ENCODE results near the gene RIC8B. TPM values are rescaled to one million over a fixed set of nuclear protein-coding genes. Genes with fewer than 3 reads are reported as not detected.
A peak's percentile ranks its signal among the peaks of the same experiment; 100 is the strongest.
"Not testable (repeated sequence)": the region's sequence is repeated elsewhere in the genome, so short reads cannot be mapped to it uniquely, and the experiment has no call there.

Gene RIC8B
- total RNA-seq, 1 donor from 2014 or later, result 25.4 TPM

GRCh38 chr12:106913456-106913855 lies 139.0 kb downstream of the RIC8B start:
- intact Hi-C loops (cut with DNase I), result no loop called here
- ATAC-seq (ENCODE audit: poor library complexity), result no peak
- no peak for DNase-seq

- intact Hi-C loops (cut with DNase I), result loop anchor here (5.0 kb wide), 1 partner anchor 528 kb away; no protein-coding TSS in a partner anchor
- DNase-seq (no peak), ATAC-seq (ENCODE audit: poor library complexity) (no peak)
Measured at GRCh38 chr12:106914796-106915634, 140.5 kb downstream of the RIC8B start.

- DNase-seq, result no peak
- ATAC-seq (ENCODE audit: poor library complexity), result no peak
- intact Hi-C loops (cut with DNase I), result loop anchor here (5.0 kb wide), 1 partner anchor 528 kb away; no protein-coding TSS in a partner anchor
Measured at GRCh38 chr12:106915635-106916026, 141.1 kb downstream of the RIC8B start.

DNA sequence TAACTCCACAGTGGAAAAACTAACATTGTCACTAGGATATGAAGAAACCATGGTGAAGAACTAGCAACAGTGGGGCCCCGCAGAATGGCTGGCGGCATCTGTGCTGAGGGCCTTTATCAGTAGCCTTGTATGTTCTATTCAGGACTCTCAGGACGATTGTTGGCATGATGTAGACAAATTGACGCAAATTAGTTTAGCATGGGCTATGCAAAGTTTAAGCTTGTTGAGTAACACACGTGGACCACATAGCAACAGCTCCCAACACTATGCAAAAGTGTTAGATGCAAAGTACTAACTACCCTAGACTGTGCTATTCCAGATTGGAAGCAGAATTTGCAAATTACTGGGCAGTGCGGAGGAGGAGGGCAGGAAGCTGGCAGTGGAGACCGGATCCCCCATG lies 143.0 kb downstream of the RIC8B start:
- ATAC-seq (ENCODE audit: poor library complexity), result no peak

GRCh38 chr12:106918746-106919145 lies 144.3 kb downstream of the RIC8B start:
- intact Hi-C loops (cut with DNase I), result loop anchor here (5.0 kb wide), 1 partner anchor 531 kb away; no protein-coding TSS in a partner anchor
- ATAC-seq (ENCODE audit: poor library complexity), result peak; percentile 49

More for the DNA sequence above, 143.0 kb downstream of the RIC8B start:
- intact Hi-C loops (cut with DNase I), result loop anchor here (5.0 kb wide), 1 partner anchor 530 kb away; no protein-coding TSS in a partner anchor
- no peak for DNase-seq

GRCh38 chr12:106919910-106920544 lies 145.5 kb downstream of the RIC8B start:
- DNase-seq, result no peak
- ATAC-seq (ENCODE audit: poor library complexity), result peak; percentile 52
- intact Hi-C loops (cut with DNase I), result loop anchor here (5.0 kb wide), 1 partner anchor 533 kb away; no protein-coding TSS in a partner anchor

More at GRCh38 chr12:106918746-106919145, 144.3 kb downstream of the RIC8B start:
- no peak for DNase-seq

DNA sequence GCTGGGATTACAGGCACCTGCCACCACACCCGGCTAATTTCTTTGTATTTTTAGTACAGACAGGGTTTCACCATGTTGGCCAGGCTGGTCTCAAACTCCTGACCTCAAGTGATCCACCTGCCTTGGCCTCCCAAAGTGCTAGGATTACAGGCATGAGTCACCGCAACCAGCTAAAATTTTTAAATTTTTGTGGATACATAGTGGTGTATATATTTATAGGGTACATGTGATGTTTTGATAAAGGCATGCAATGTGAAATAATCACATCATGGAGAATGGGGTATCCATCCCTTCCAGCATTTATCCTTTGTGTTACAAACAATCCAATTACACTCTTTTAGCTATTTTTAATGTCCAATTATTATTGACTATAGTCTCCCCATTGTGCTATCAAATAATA lies 147.5 kb downstream of the RIC8B start:
- DNase-seq; ATAC-seq (ENCODE audit: poor library complexity); intact Hi-C loops (cut with DNase I): not testable (repeated sequence)

DNA sequence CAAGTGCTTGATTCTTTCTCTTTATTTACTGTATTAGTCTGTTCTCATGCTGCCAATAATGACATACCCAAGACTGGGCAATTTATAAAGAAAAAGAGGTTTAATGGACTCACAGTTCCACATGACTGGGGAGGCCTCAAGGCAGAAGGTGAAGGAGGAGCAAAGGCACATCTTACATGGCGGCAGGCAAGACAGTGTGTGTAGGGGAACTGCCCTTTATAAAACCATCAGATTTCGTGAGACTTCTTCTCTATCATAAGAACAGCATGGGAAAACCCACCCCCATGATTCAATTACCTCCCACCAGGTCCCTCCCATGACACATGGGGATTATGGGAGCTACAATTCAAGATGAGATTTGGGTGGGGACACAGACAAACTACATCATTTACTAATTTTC lies 149.1 kb downstream of the RIC8B start:
- ATAC-seq (ENCODE audit: poor library complexity); DNase-seq; intact Hi-C loops (cut with DNase I): not testable (repeated sequence)

DNA sequence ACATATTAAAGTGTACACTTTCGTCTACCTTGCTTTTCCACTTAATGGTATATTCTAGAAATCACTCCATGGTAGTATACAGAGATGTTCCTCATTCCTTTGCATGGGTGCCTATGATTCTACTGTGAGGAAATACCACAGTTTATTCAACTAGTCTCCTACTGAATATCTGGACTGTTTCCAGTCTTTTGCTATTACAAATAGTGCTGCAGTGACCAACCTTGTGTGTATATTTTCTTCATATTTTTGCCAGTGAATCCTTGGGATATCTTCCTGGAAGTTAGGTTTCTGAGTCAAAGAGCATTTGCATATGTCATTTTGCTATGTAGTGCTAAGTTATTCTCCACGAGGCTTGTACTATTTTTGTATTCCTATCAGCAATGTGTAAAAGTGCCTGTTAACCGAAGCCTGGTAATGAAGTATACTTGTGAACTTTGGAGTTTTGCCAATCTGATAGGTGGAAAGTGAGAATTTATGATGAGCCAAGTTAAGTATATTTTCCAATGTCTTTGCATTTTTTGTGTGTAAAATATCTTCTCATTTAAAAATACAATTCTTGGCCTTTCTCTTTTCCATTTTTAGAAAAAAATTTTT lies 149.9 kb downstream of the RIC8B start:
- DNase-seq (no peak), ATAC-seq (ENCODE audit: poor library complexity) (peak; percentile 67)
- intact Hi-C loops (cut with DNase I), result no loop called here

DNA sequence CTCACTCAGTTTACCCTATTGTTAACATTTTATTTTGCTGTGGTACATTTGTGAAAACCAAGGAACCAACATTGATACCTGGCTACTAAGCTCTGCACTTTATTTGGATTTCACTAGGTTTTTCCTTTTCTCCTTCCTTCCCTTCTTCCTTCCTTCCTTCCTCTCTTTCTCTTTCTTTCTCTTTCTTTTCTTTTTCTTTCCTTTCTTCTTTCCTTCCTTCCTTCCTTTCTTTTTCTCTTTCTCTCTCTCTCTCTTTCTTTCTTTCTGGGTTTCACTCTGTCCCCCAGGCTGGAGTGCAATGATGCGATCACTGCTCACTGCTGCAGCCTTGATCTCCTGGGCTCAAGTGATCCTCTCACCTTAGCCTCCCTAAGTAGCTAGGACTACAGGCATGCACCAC lies 152.2 kb downstream of the RIC8B start:
- no peak for DNase-seq
- intact Hi-C loops (cut with DNase I), result no loop called here

GRCh38 chr12:106934277-106934676 lies 159.8 kb downstream of the RIC8B start:
- intact Hi-C loops (cut with DNase I), result no loop called here
- no peak for DNase-seq
- no peak for ATAC-seq (ENCODE audit: poor library complexity)

More for the DNA sequence above, 152.2 kb downstream of the RIC8B start:
- ATAC-seq (ENCODE audit: poor library complexity), result no peak

Other genes with a start within 250 kb of the RIC8B start
- not detected for gene RFX4, start 191.7 kb upstream of the RIC8B start, total RNA-seq
- gene TMEM263, start 181.2 kb downstream of the RIC8B start, total RNA-seq, result 28.8 TPM
- 36.4 TPM for gene MTERF2, start 212.5 kb downstream of the RIC8B start, total RNA-seq